A549 (cell line): Measurements from ENCODE around the gene MADCAM1.

Experiments used
- CBX8 ChIP-seq: fragments of 200-600 bp; sonication (generic); IDR thresholded peaks from 2 replicates; pipeline ENCODE4 v1.6.1; 2016
- JUNB ChIP-seq: fragments of >200 bp; sonication (Bioruptor Twin); formaldehyde crosslinking; IDR thresholded peaks from 2 replicates; pipeline ENCODE4 v1.6.1; 2016
- ZFP36 ChIP-seq: fragments of 450-650 bp; IDR thresholded peaks from 2 replicates; pipeline ENCODE4 v1.6.1; 2014; ENCODE audit warnings: borderline replicate concordance; ENCODE audit not compliant: partially characterized antibody
- TF ChIP-seq, protein P1 (sequence below): fragments of 450-650 bp; IDR thresholded peaks from 2 replicates; pipeline ENCODE4 v1.6.1; 2014; ENCODE audit warnings: antibody characterized with exemption
- TF ChIP-seq, protein P2 (sequence below): fragments of >200 bp; sonication (Bioruptor Twin); formaldehyde crosslinking; IDR thresholded peaks from 3 replicates; pipeline ENCODE4 v1.5.1; 2016

DNA sequence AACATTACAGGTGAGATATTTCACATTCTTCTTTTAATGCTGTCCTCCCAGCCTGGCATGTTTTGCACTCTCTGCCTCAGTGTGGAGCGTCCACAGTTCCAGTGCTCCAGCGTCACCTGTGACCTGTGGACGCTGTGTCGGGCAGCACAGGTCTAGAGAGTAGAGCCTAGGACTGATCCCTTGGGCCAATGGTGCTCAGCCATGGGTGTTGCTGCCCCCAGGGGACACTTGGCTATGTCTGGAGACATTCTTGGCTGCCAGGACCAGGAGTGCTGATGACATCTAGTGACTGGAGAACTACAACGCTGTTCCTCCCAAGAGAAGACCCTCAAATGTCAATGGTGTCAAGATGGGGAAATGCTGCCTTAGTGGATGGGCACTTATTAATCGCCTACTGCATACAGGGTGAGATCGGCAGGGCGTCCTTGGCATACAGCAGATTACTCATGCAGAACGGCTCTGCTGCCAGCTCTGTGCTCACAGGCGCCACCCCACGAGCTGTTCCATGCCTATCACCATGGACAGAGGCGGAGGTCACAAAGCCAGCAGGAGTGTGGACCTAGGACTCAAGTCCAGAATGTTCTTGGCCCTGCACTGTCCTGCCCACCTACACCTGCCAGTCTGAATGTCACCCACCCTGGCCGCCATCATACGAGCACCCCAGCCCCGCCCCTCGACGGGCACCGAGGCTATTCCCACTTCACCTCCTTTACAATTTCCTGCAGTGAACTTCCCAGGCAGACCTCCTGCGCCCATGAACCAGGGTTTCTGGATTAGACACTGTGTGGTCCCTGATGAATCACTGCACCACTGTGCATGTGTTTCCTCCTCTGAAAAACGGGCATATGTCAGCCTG is 13.9 kb upstream of the MADCAM1 start:
- TF ChIP-seq, protein P1, sequence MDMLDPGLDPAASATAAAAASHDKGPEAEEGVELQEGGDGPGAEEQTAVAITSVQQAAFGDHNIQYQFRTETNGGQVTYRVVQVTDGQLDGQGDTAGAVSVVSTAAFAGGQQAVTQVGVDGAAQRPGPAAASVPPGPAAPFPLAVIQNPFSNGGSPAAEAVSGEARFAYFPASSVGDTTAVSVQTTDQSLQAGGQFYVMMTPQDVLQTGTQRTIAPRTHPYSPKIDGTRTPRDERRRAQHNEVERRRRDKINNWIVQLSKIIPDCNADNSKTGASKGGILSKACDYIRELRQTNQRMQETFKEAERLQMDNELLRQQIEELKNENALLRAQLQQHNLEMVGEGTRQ: no peak
- TF ChIP-seq, protein P2, sequence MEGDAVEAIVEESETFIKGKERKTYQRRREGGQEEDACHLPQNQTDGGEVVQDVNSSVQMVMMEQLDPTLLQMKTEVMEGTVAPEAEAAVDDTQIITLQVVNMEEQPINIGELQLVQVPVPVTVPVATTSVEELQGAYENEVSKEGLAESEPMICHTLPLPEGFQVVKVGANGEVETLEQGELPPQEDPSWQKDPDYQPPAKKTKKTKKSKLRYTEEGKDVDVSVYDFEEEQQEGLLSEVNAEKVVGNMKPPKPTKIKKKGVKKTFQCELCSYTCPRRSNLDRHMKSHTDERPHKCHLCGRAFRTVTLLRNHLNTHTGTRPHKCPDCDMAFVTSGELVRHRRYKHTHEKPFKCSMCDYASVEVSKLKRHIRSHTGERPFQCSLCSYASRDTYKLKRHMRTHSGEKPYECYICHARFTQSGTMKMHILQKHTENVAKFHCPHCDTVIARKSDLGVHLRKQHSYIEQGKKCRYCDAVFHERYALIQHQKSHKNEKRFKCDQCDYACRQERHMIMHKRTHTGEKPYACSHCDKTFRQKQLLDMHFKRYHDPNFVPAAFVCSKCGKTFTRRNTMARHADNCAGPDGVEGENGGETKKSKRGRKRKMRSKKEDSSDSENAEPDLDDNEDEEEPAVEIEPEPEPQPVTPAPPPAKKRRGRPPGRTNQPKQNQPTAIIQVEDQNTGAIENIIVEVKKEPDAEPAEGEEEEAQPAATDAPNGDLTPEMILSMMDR: no peak
- no peak for TF ChIP-seq ZFP36
- TF ChIP-seq CBX8: no peak
- TF ChIP-seq JUNB: no peak
